Activated CD4-positive, alpha-beta T cell treated with anti-CD3 and anti-CD28 coated beads for 36 hours (primary cell): ENCODE measurements around the gene SLC6A7. TPM values are rescaled to one million over a fixed set of nuclear protein-coding genes. Genes with fewer than 3 reads are reported as not detected.
A peak's percentile ranks its signal among the peaks of the same experiment; 100 is the strongest.

ENCODE experiments used
- ATAC-seq: fragments of 200-7000 bp; cut with Tn5 transposase; one replicate; pipeline ENCODE4 v1.10.0; 2021; ENCODE audit warnings: mild to moderate bottlenecking, moderate library complexity
- CTCF ChIA-PET: fragments of 350-600 bp; sonication (Branson Sonifier 250); formaldehyde crosslinking; loops from one replicate; lab custom pipeline; 2021; ENCODE audit warnings: antibody characterized with exemption; lab: Charles Lee
- POLR2A ChIA-PET: fragments of 350-600 bp; sonication (Branson Sonifier 250); formaldehyde crosslinking; loops from one replicate; lab custom pipeline; 2021; ENCODE audit warnings: antibody characterized with exemption, inconsistent platforms; lab: Charles Lee
- DNase-seq: peaks from one replicate; pipeline ENCODE4 v3.0.0-alpha.2; 2020
- H3K27ac Mint-ChIP-seq: one replicate; pipeline ENCODE4 v1.8.0; 2021; ENCODE audit warnings: mixed read lengths
- H3K27me3 Mint-ChIP-seq: one replicate; pipeline ENCODE4 v1.8.0; 2021; ENCODE audit warnings: mixed read lengths
- H3K36me3 Mint-ChIP-seq: one replicate; pipeline ENCODE4 v1.8.0; 2021; ENCODE audit warnings: low read depth, mixed read lengths
- H3K4me1 Mint-ChIP-seq: one replicate; pipeline ENCODE4 v1.8.0; 2021; ENCODE audit warnings: mixed read lengths
- H3K4me3 Mint-ChIP-seq: one replicate; pipeline ENCODE4 v1.8.0; 2021; ENCODE audit warnings: mild to moderate bottlenecking, moderate library complexity, mixed read lengths
- H3K9me3 Mint-ChIP-seq: one replicate; pipeline ENCODE4 v1.8.0; 2021; ENCODE audit warnings: low read depth, mixed read lengths
- intact Hi-C, 2 experiments: fragments of 100-400 bp; cut with DNase I in 1 of 2; cut with micrococcal nuclease in 1 of 2; formaldehyde crosslinking; loops; one replicate each; pipeline versions ENCODE4 v1.14.2 to v1.15.1; 2022 to 2024; cut with DNase I, micrococcal nuclease
- total RNA-seq, 2 experiments: library from RNA; stranded (reverse); gene quantifications; one replicate each; pipeline ENCODE4 v1.2.3, GENCODE V29; 2021

Gene SLC6A7
- total RNA-seq, 2 experiments from 2014 or later = not detected

DNA sequence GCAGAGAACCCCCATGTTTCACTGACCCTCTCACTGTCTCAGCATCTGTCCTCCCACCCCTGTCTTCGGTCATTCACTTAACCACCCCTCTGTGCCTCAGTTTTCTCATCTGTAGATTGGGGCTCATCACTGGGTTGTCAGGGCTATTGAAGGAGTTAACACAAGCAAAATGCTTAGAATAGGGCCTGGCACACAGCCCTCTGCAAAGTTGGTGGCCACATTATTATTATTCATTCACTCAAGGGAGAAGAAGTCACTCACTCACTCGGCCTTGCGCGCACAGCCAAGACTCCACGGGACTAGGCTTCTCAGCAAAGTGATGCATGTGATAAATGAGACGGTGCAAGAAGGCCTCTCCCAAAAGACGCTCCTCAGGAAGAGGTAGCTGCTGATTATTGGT is 42.2 kb upstream of the SLC6A7 start:
- ChIA-PET CTCF (interaction anchor here (0.6 kb wide), 1 partner anchor 226 kb away, joined by 3 read pairs; no protein-coding TSS in a partner anchor), POLR2A (no interaction called here)
- no peaks in the 10 kb centered on the region for H3K27me3 Mint-ChIP-seq
- H3K4me3 Mint-ChIP-seq = no peak overlapping the region
- no peaks in the 10 kb centered on the region for H3K36me3 Mint-ChIP-seq
- H3K9me3 Mint-ChIP-seq = no peaks in the 10 kb centered on the region
- intact Hi-C loops = no loop called here
- H3K27ac Mint-ChIP-seq = no peak overlapping the region
- no peak for ATAC-seq
- DNase-seq = no peak
- no peaks in the 10 kb centered on the region for H3K4me1 Mint-ChIP-seq

DNA sequence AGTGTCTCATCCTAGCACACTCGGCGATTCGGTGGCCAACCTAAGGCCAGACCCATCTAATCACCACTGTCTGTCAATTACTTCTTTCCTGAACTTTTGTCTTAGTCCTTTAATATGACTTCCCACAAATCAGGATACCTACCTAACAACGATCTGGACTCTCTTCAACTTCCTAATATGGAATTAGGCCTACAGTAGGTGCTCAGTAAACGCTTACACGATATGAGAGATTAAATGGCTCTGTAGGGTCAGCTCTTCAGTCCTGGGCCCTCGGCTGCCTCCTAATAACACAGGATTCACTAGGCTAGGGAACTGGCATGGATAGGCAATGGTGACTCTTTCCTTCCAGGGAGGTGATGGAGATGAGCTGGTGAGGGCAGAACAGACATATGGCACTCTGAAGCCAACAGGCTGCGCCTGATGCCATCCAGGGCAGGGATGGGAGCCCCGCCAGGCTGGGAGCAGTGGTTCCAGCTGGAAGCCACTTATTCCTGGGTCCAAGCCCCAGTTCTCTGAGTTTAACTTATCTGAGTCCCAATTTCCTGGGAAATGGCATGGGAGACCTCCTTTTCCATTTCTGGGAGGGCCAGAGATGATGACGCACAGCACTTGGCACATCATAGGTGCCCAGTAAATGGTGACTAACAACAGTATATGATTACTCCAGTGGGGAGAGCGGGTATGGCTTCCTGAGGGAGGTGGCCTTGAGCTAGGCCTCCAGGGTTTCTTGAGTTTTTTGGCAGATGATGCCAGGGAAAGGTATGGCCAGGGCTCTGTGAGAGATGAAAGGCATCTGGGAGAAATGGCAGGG is 41.5 kb upstream of the SLC6A7 start:
- Mint-ChIP-seq H3K36me3 (no peaks in the 10 kb centered on the region), H3K4me1 (no peaks in the 10 kb centered on the region), H3K27ac (no peak overlapping the region), H3K4me3 (no peak overlapping the region), H3K9me3 (no peaks in the 10 kb centered on the region), H3K27me3 (no peaks in the 10 kb centered on the region)
- ChIA-PET POLR2A (no interaction called here), CTCF (interaction anchor here (0.6 kb wide), 2 partner anchors 106 to 226 kb away, joined by 3 read pairs; no protein-coding TSS in a partner anchor)
- DNase-seq (no peak), ATAC-seq (no peak)
- intact Hi-C loops = no loop called here

DNA sequence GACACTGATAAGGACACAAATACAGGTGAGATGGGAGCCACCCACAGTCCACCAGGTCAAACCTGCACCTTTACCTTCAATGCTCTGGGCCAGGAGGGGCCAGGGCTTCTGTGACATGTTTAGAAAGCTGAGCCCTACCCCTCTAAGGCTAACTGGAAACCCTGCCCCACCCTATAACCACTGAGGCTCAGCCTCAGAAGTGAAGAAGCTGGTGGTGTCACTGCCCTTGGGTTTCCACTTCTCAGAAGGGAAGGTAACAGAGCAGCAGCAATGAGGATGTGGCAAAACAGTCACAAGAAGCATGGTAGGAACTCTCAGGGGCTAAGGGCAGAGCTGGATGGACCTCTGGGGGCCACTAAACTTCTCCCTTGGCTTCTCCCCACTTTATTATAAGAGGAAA is 40.2 kb upstream of the SLC6A7 start:
- Mint-ChIP-seq H3K36me3 (no peaks in the 10 kb centered on the region), H3K9me3 (no peaks in the 10 kb centered on the region), H3K27me3 (peaks cover 4% of the 10 kb centered on the region), H3K27ac (no peak overlapping the region), H3K4me3 (no peak overlapping the region), H3K4me1 (no peaks in the 10 kb centered on the region)
- CTCF ChIA-PET = interaction anchor here (0.8 to 1.2 kb wide), 2 partner anchors 11 to 301 kb away, joined by 3 read pairs; no protein-coding TSS in a partner anchor
- intact Hi-C loops = no loop called here
- ATAC-seq (no peak), DNase-seq (no peak)
- POLR2A ChIA-PET = no interaction called here

DNA sequence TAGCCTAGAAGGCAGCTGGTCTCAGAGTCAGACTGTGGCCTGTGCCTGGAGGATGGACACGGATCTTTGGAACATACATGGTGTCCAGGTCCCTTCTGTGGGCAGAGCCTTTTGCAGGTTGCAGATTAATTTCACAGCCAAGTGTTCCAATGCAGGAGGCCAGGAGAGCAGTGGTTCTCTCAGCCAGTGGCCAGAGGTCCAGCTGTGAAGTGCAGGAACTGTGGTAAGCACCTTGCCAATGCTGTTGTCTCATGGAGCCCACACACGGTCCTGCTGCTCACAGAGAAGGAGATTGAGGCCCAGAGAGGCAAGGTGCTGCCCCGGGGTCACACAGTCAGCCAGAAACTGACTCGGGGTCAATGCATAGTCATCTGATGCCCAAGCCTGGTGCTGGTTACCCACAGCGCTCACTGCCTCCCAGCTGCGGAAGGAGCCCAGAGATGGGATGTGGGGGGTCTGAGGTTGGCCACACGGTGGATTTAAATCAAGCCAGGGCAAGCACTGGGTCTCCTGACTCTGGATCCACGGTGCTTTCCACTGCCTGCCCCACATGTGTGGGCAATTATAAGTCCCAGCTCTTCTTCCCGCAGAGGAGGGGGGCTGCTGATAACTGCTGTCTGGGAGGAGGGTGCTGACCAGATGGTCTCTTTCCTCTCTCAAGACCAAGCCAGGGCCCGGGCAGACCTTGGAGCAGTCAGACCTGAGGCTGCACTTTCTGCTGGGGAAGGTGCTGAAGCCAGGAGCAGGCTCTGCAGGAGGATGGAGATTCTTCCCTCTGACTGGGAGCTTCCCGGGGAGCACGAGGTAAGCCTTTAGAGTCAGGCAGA is 37.0 kb upstream of the SLC6A7 start:
- no peak overlapping the region for H3K4me3 Mint-ChIP-seq
- H3K4me1 Mint-ChIP-seq = peaks cover 5% of the 10 kb centered on the region
- H3K9me3 Mint-ChIP-seq = no peaks in the 10 kb centered on the region
- ChIA-PET POLR2A (no interaction called here), CTCF (interaction anchor here (0.7 kb wide), 1 partner anchor 70 kb away, joined by 3 read pairs; no protein-coding TSS in a partner anchor)
- peaks cover 19% of the 10 kb centered on the region for H3K27me3 Mint-ChIP-seq
- no peak for ATAC-seq
- intact Hi-C loops = no loop called here
- DNase-seq = no peak
- no peaks in the 10 kb centered on the region for H3K36me3 Mint-ChIP-seq
- H3K27ac Mint-ChIP-seq = no peak overlapping the region

DNA sequence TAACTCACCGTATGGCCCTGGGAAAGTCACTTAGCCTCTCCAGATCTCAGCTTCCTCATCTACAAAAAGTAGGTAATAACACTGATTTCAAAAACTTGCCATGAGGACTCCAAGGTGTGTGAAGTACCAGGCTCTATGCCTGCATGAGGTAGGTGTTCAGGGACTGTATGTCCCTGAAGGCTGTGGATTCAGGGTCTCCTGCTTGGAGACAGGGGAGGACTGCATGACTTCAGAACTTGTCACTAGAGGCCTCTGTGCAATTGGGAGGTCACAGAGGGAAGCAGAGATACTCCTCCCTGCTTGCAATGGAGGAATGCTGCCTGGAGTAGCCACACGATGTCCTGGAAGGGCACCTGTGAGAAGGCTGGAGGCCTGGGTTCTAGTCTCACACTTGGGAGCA is 36.4 kb upstream of the SLC6A7 start:
- ATAC-seq (no peak), DNase-seq (no peak)
- Mint-ChIP-seq H3K9me3 (no peaks in the 10 kb centered on the region), H3K4me1 (peaks cover 5% of the 10 kb centered on the region), H3K27ac (no peak overlapping the region), H3K4me3 (no peak overlapping the region), H3K27me3 (peaks cover 19% of the 10 kb centered on the region), H3K36me3 (no peaks in the 10 kb centered on the region)
- intact Hi-C loops = no loop called here
- POLR2A ChIA-PET = no interaction called here
- CTCF ChIA-PET = interaction anchor here (0.7 kb wide), 1 partner anchor 69 kb away, joined by 3 read pairs; no protein-coding TSS in a partner anchor

DNA sequence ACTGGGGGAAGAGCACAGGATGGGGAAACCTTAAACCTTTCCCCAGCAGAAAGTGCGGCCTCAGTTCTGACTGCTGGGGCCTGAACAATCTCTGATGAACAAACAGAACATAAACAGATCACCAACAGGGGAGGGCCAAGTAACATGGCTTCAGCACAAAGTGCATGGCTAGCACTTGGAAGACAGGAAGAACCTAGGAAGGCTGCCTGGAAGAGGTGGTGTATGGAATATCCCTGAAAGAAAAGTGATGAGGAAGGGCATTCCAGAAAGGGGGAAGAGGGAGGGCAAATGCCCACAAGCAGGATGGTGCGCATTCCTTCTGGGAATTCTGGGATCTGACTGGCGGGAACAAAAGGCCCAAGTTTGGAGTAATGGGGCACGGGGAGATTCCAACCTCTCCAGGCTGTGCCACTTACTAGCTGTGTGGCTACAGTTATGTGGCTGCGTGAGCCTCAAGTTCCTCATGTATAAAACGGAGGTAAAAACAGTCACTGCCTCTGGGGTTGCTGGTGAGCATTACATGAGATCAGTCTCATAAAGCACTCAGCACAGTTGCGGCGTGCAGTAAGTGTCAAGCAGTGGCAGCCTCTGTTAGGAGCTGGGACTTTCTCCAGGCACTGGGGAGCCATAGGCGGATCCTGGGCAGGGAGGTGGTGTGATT is 35.8 kb upstream of the SLC6A7 start:
- DNase-seq (peak; percentile 19), ATAC-seq (peak; percentile 41)
- H3K9me3 Mint-ChIP-seq = no peaks in the 10 kb centered on the region
- CTCF ChIA-PET = no interaction called here
- peaks cover 19% of the 10 kb centered on the region for H3K27me3 Mint-ChIP-seq
- POLR2A ChIA-PET = no interaction called here
- H3K27ac Mint-ChIP-seq = no peak overlapping the region
- no peaks in the 10 kb centered on the region for H3K36me3 Mint-ChIP-seq
- peaks cover 5% of the 10 kb centered on the region for H3K4me1 Mint-ChIP-seq
- no peak overlapping the region for H3K4me3 Mint-ChIP-seq
- intact Hi-C loops = no loop called here

DNA sequence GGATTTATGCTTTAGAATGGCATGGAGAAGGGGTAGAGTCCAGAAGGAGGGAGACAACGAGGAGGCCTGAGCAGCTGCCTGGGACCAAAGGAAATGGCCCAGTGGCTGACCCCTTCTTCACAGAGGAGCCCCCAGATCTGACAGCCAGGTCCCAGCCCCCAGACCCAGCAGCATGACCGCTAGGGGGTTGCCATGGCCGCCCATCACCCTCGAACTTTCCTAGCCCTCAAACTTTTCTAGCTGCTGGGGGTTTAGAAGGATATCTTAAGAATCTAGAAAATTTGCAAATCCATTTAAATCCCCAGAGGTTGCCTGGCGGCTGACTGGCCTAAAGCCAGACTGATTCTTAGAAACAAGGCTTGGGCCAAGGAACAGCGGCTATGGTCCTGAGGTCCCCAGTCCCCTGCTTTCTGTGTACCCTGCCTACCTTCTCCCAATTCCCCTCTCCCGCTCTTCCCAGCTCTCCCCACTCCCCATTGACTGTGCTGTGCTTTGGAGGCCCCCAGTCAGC is 35.2 kb upstream of the SLC6A7 start:
- ChIA-PET CTCF (no interaction called here), POLR2A (no interaction called here)

DNA sequence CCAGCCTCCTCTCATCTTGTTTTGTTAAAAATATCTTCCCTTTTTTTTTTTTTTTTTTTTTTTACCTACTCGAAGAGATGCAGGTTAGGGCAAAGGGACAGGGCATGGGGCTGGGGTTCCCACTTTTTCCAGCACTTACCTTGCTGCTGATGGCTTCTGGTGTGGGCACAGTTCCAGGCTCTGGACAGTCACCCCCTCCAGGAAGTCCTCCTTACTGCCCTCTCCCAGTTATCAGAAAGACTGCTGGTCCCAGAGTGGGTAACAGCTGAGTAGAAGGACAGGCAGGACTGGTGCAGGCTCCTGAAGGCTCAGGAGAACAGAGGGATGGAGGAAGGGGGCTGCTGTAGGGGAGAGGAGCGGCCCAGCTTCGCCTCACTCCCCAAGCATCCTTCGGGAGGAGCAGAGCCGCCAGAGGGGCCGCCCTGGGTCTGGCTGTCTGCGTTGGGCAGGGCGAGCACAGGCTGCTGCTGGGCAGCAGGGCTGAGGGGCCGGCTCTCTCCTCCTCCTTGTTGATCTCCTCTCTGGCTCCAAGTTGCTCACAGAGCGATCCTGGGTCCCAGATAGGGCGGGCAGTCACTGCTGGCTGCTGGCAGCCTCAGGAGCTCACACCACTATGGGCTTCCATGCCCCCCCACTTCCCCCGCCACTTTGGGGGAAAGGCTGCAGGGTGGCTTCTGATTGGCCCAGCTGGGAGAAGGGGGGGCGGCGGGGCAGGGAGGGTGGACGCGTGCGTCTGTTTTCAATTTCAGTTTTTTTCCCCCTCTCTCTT is 34.4 kb upstream of the SLC6A7 start, which contains the start of gene PDGFRB:
Gene PDGFRB, minus strand, starts transcription at position 588 of the 769 bp plus-strand sequence. CDS start 18,798 bp downstream, outside the sequence.
- DNase-seq (peak; percentile 31), ATAC-seq (peak; percentile 59)
- Mint-ChIP-seq H3K27me3 (peaks cover 19% of the 10 kb centered on the region), H3K4me3 (peak within 1 kb of the TSS; percentile 56), H3K36me3 (no peaks in the 10 kb centered on the region), H3K27ac (no peak within 1 kb of the TSS), H3K4me1 (peaks cover 5% of the 10 kb centered on the region), H3K9me3 (no peaks in the 10 kb centered on the region)
- CTCF ChIA-PET = no interaction called here
- POLR2A ChIA-PET = no interaction called here
- intact Hi-C loops = no loop called here

More for the DNA sequence above, 35.2 kb upstream of the SLC6A7 start:
- Mint-ChIP-seq H3K36me3 (no peaks in the 10 kb centered on the region), H3K4me1 (peaks cover 5% of the 10 kb centered on the region), H3K27ac (no peak overlapping the region), H3K9me3 (no peaks in the 10 kb centered on the region), H3K27me3 (peaks cover 19% of the 10 kb centered on the region), H3K4me3 (no peak overlapping the region)
- ATAC-seq = no peak
- DNase-seq = no peak
- intact Hi-C loops = no loop called here

DNA sequence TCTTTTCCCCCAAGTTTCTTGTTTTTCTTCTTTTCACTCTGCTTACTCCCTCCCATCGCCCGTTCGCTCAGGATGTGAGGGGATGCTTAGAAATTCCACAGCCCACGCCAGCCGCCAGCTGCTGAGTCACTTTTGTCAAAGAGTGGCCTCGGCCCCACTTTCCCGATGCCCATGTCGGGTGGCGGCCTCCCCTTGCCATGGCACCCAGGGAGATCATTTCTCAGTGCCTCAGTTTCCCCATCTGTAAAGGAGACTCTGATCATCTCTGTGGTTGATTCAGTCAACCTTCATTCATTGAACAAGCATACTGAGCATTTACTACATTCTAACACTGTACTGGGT is 33.9 kb upstream of the SLC6A7 start:
- POLR2A ChIA-PET = no interaction called here
- intact Hi-C loops = no loop called here
- Mint-ChIP-seq H3K27me3 (peaks cover 19% of the 10 kb centered on the region), H3K4me3 (peak overlapping the region; percentile 56), H3K36me3 (no peaks in the 10 kb centered on the region), H3K27ac (no peak overlapping the region), H3K4me1 (peaks cover 5% of the 10 kb centered on the region), H3K9me3 (no peaks in the 10 kb centered on the region)
- DNase-seq (no peak), ATAC-seq (no peak)
- CTCF ChIA-PET = no interaction called here

DNA sequence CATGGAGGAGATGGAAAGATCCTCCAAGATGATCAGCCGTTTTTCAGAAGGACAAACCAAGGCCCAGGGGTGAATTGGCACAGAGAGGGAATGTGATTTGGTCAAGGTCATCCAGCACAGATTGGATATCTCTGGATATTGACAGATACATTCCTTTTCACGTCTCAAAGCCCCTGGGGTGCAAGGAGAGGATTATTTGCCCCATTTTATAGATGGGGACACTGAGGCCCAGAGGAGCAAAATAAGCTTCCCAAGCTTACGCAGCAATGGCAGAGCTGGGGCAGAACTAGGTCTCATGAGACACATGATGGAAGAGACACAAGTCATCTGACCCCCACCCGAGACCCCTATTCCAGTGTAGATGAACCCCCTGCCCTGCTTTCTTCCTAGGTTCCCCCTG is 33.3 kb upstream of the SLC6A7 start:
- no peak overlapping the region for H3K4me3 Mint-ChIP-seq
- POLR2A ChIA-PET = no interaction called here

More for the DNA sequence above, 33.3 kb upstream of the SLC6A7 start:
- CTCF ChIA-PET = interaction anchor here (0.7 kb wide), 1 partner anchor 1474 kb away, joined by 3 read pairs; no protein-coding TSS in a partner anchor
- no peak for DNase-seq
- Mint-ChIP-seq H3K27me3 (peaks cover 19% of the 10 kb centered on the region), H3K4me1 (peaks cover 5% of the 10 kb centered on the region), H3K36me3 (no peaks in the 10 kb centered on the region), H3K9me3 (no peaks in the 10 kb centered on the region), H3K27ac (no peak overlapping the region)
- no peak for ATAC-seq
- intact Hi-C loops = no loop called here
